HG03342 (cell line): ENCODE measurements around the gene EHMT1.

Experiments used
- ATAC-seq: cut with Tn5 transposase; IDR thresholded peaks from one replicate; pipeline ENCODE4 v1.9.1; 2021; ENCODE audit warnings: mild to moderate bottlenecking, moderate library complexity; ENCODE audit not compliant: unreplicated experiment

Gene EHMT1

GRCh38 chr9:137671196-137671538 is 52.4 kb downstream of the EHMT1 start:
- ATAC-seq: no peak

GRCh38 chr9:137671721-137672120 is 52.9 kb downstream of the EHMT1 start:
- ATAC-seq: no peak

GRCh38 chr9:137672907-137673791 is 54.3 kb downstream of the EHMT1 start:
- peak; percentile 66 for ATAC-seq

- ATAC-seq: no peak
These were observed 55.1 kb downstream of the EHMT1 start for GRCh38 chr9:137673886-137674285.

- ATAC-seq: no peak
These were observed 55.6 kb downstream of the EHMT1 start for GRCh38 chr9:137674307-137674975.

GRCh38 chr9:137674976-137675320 is 56.1 kb downstream of the EHMT1 start:
- ATAC-seq: no peak

GRCh38 chr9:137676998-137677397 is 58.2 kb downstream of the EHMT1 start:
- ATAC-seq: no peak

- no peak for ATAC-seq
These were observed 59.4 kb downstream of the EHMT1 start for GRCh38 chr9:137678202-137678601.

GRCh38 chr9:137679249-137679648 is 60.4 kb downstream of the EHMT1 start:
- no peak for ATAC-seq

- no peak for ATAC-seq
These were observed 61.0 kb downstream of the EHMT1 start for GRCh38 chr9:137679695-137680305.

- no peak for ATAC-seq
These were observed 61.9 kb downstream of the EHMT1 start for GRCh38 chr9:137680444-137681358.

- no peak for ATAC-seq
These were observed 63.8 kb downstream of the EHMT1 start for GRCh38 chr9:137682428-137683105.

GRCh38 chr9:137683262-137683864 is 64.6 kb downstream of the EHMT1 start:
- ATAC-seq: no peak

- no peak for ATAC-seq
These were observed 66.4 kb downstream of the EHMT1 start for GRCh38 chr9:137685035-137685740.

- ATAC-seq: no peak
These were observed 67.1 kb downstream of the EHMT1 start for GRCh38 chr9:137685741-137686420.

GRCh38 chr9:137688261-137688660 is 69.5 kb downstream of the EHMT1 start:
- ATAC-seq: no peak

- ATAC-seq: no peak
These were observed 69.9 kb downstream of the EHMT1 start for GRCh38 chr9:137688725-137689124.

- ATAC-seq: no peak
These were observed 71.1 kb downstream of the EHMT1 start for GRCh38 chr9:137689745-137690529.
